Fibroblast of skin of scalp (primary cell): ENCODE measurements around the gene STYK1.
"Not testable (repeated sequence)": the region's sequence is repeated elsewhere in the genome, so short reads cannot be mapped to it uniquely, and the experiment has no call there.

ENCODE experiments used
- DNase-seq: peaks from one replicate; pipeline ENCODE4 v3.0.0-alpha.2; 2013

Gene STYK1

GRCh38 chr12:10689146-10689545 lies 15.3 kb upstream of the STYK1 start:
- DNase-seq, result no peak

GRCh38 chr12:10688042-10688441 lies 14.2 kb upstream of the STYK1 start:
- no peak for DNase-seq

- no peak for DNase-seq
Observed at GRCh38 chr12:10672231-10672868, 1.5 kb downstream of the STYK1 start.

- no peak for DNase-seq
Observed at GRCh38 chr12:10669533-10669932, 4.3 kb downstream of the STYK1 start.

GRCh38 chr12:10668526-10668925 lies 5.3 kb downstream of the STYK1 start:
- DNase-seq, result no peak

GRCh38 chr12:10667581-10667980 lies 6.3 kb downstream of the STYK1 start:
- DNase-seq, result no peak

- no peak for DNase-seq
Observed at GRCh38 chr12:10664499-10664898, 9.4 kb downstream of the STYK1 start.

- DNase-seq, result no peak
Observed at GRCh38 chr12:10663869-10664268, 10.0 kb downstream of the STYK1 start.

GRCh38 chr12:10661338-10661737 lies 12.5 kb downstream of the STYK1 start:
- peak; percentile 16 for DNase-seq

- no peak for DNase-seq
Observed at GRCh38 chr12:10654003-10654402, 19.8 kb downstream of the STYK1 start.

GRCh38 chr12:10652192-10652591 lies 21.7 kb downstream of the STYK1 start:
- DNase-seq, result no peak

- not testable (repeated sequence) for DNase-seq
Observed at GRCh38 chr12:10646576-10646975, 27.3 kb downstream of the STYK1 start.

- DNase-seq, result no peak
Observed at GRCh38 chr12:10645910-10646309, 27.9 kb downstream of the STYK1 start.

- peak; percentile 60 for DNase-seq
Observed at GRCh38 chr12:10641735-10642500, 31.9 kb downstream of the STYK1 start.

- no peak for DNase-seq
Observed at GRCh38 chr12:10638728-10639127, 35.1 kb downstream of the STYK1 start.

- DNase-seq, result no peak
Observed at GRCh38 chr12:10636611-10637010, 37.2 kb downstream of the STYK1 start.

GRCh38 chr12:10636124-10636523 lies 37.7 kb downstream of the STYK1 start:
- no peak for DNase-seq

- DNase-seq, result no peak
Observed at GRCh38 chr12:10635306-10635705, 38.5 kb downstream of the STYK1 start.

- DNase-seq, result peak; percentile 96
Observed at GRCh38 chr12:10634427-10634826, 39.4 kb downstream of the STYK1 start.

- DNase-seq, result no peak
Observed at GRCh38 chr12:10633541-10633940, 40.3 kb downstream of the STYK1 start.

- peak; percentile 65 for DNase-seq
Observed at GRCh38 chr12:10632226-10632625, 41.6 kb downstream of the STYK1 start.

GRCh38 chr12:10624605-10625004 lies 49.2 kb downstream of the STYK1 start:
- no peak for DNase-seq

GRCh38 chr12:10623131-10623530 lies 50.7 kb downstream of the STYK1 start:
- DNase-seq, result no peak

- DNase-seq, result no peak
Observed at GRCh38 chr12:10621278-10621677, 52.6 kb downstream of the STYK1 start.
